ENCODE data around the gene CNDP1.
"Not testable (repeated sequence)": the region's sequence is repeated elsewhere in the genome, so short reads cannot be mapped to it uniquely, and the experiment has no call there.

CNDP1 gene

DNA sequence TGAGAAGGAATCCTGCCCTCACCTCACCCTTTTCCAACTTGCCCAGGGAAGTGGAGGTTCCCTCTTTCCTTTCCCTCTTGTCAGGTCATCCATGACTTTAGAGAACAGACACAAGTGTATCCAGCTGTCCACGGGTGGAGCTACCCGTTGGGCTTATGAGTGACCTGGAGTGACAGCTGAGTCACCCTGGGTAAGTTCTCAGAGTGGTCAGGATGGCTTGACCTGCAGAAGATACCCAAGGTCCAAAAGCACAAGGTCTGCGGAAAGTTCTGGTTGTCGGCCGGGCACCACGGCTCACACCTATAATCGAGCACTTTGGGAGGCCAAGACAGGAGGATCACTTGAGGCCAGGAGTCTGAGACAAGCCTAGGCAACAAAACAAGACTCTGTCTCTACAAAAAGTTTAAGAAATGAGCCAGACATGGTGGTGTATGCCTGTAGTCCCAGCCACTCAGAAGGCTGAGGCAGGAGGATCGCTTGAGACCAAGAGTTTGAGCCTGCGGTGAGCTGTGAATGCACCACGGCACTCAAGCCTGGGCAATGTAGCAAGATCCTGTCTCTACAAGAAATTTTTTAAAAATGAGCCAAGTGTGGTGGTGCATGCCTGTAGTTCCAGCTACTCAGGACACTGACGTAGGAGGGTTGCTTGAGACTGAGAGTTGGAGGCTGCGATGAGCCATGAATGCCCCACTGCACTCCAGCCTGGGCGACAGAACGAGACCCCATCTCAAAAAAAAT lies 14.0 kb upstream of the CNDP1 start:
- no peak overlapping the region for H3K4me3 ChIP-seq (replicated peaks; ENCODE audit: low read depth, low read length)
- no peak for TF ChIP-seq CTCF (IDR thresholded peaks at IDR 0.05; ENCODE audit: low read length, missing control alignments)
- DNase-seq (ENCODE audit: low read depth) = no peak

GRCh38 chr18:74521068-74521725 lies 13.1 kb upstream of the CNDP1 start:
- H3K4me3 ChIP-seq (replicated peaks; ENCODE audit: low read depth, low read length) = no peak overlapping the region
- no peak for TF ChIP-seq CTCF (IDR thresholded peaks at IDR 0.05; ENCODE audit: low read length, missing control alignments)
- DNase-seq (ENCODE audit: low read depth) = no peak

GRCh38 chr18:74522635-74523548 lies 11.4 kb upstream of the CNDP1 start:
- no peak for TF ChIP-seq CTCF (IDR thresholded peaks at IDR 0.05; ENCODE audit: low read length, missing control alignments)
- no peak for DNase-seq (ENCODE audit: low read depth)
- H3K4me3 ChIP-seq (replicated peaks; ENCODE audit: low read depth, low read length) = no peak overlapping the region

DNA sequence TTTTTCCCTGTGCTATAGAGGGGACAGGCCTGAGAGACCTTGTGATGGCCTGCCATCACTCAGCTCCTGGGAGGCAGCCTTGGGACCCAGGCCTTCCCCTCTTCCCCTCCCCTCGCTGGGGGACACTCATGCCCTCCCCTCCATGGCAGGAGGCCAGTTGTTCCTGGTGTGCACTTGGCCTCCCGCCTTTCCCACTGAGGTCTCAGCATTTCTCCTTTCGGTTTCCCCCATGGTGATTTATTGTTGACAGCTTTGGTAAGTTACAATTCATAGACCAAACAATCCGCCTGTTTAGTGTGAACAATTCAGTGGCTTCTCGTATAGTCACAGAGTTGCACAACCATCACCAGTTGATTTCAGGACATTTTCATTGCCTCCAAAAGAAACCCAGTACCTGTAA lies 10.2 kb upstream of the CNDP1 start:
- no peak for TF ChIP-seq CTCF (IDR thresholded peaks at IDR 0.05; ENCODE audit: low read length, missing control alignments)
- DNase-seq (ENCODE audit: low read depth) = no peak
- H3K4me3 ChIP-seq (replicated peaks; ENCODE audit: low read depth, low read length) = no peak overlapping the region

- not testable (repeated sequence) for H3K4me3 ChIP-seq (replicated peaks; ENCODE audit: low read depth, low read length); DNase-seq (ENCODE audit: low read depth)
Measured at GRCh38 chr18:74524915-74525314, 9.4 kb upstream of the CNDP1 start.

GRCh38 chr18:74525741-74526140 lies 8.6 kb upstream of the CNDP1 start:
- no peak for TF ChIP-seq CTCF (IDR thresholded peaks at IDR 0.05; ENCODE audit: low read length, missing control alignments)
- no peak for DNase-seq (ENCODE audit: low read depth)
- no peak overlapping the region for H3K4me3 ChIP-seq (replicated peaks; ENCODE audit: low read depth, low read length)

- no peak for TF ChIP-seq CTCF (IDR thresholded peaks at IDR 0.05; ENCODE audit: low read length, missing control alignments)
- DNase-seq (ENCODE audit: low read depth) = no peak
- H3K4me3 ChIP-seq (replicated peaks; ENCODE audit: low read depth, low read length) = no peak overlapping the region
Measured at GRCh38 chr18:74526488-74526887, 7.8 kb upstream of the CNDP1 start.
